SH-SY5Y (cell line): ENCODE results near the gene TRMT11.

Source experiments
- GATA2 ChIP-seq: IDR thresholded peaks from 2 replicates; pipeline ENCODE4 v1.6.1; 2011; ENCODE audit warnings: mild to moderate bottlenecking, low read depth, low read length
- GATA3 ChIP-seq: IDR thresholded peaks from 2 replicates; pipeline ENCODE4 v1.6.1; 2011; ENCODE audit warnings: low read depth, mild to moderate bottlenecking, low read length, moderate library complexity

GRCh38 chr6:125953502-125953875 is 32.9 kb upstream of the TRMT11 start:
- TF ChIP-seq GATA3 (no peak), GATA2 (no peak)
